GM23338 (cell line): ENCODE data around the gene JAKMIP1. TPM values are rescaled to one million over a fixed set of nuclear protein-coding genes. Genes with fewer than 3 reads are reported as not detected.

Experiments
- ATAC-seq: fragments of 200-7000 bp; cut with Tn5 transposase; 3 replicates; pipeline ENCODE4 v1.9.1; 2020
- DNase-seq: peaks from one replicate; pipeline ENCODE4 v3.0.0-alpha.2; 2015; ENCODE audit warnings: low spot score
- H2AFZ ChIP-seq: fragments of 200-600 bp; sonication (generic); 2 replicates; pipeline ENCODE4 v1.8.0; 2016; ENCODE audit warnings: antibody characterized with exemption, mild to moderate bottlenecking, moderate library complexity
- H3F3A ChIP-seq: fragments of 200-600 bp; sonication (generic); replicated peaks from 2 replicates; pipeline ENCODE4 v1.8.0; 2017; ENCODE audit warnings: antibody characterized with exemption, mixed run types, low read depth
- H3K27ac ChIP-seq: fragments of 200-600 bp; sonication (generic); 2 replicates; pipeline ENCODE4 v1.6.1; 2016; ENCODE audit warnings: low read depth
- H3K27me3 ChIP-seq: fragments of 200-600 bp; sonication (generic); 2 replicates; pipeline ENCODE4 v1.8.0; 2016; ENCODE audit warnings: mild to moderate bottlenecking, mixed run types, moderate library complexity; ENCODE audit not compliant: insufficient read depth
- H3K36me3 ChIP-seq: fragments of 200-600 bp; sonication (generic); 2 replicates; pipeline ENCODE4 v1.8.0; 2016; ENCODE audit warnings: mild to moderate bottlenecking; ENCODE audit not compliant: insufficient read depth
- H3K4me1 ChIP-seq: fragments of 200-600 bp; sonication (generic); 2 replicates; pipeline ENCODE4 v1.8.0; 2016; ENCODE audit warnings: mild to moderate bottlenecking, moderate library complexity; ENCODE audit not compliant: insufficient read depth
- H3K4me2 ChIP-seq: fragments of 200-600 bp; sonication (generic); 2 replicates; pipeline ENCODE4 v1.7.1; 2017; ENCODE audit warnings: mixed run types
- H3K4me3 ChIP-seq: fragments of 200-600 bp; sonication (generic); 2 replicates; pipeline ENCODE4 v1.6.1; 2016; ENCODE audit warnings: mixed run types
- H3K79me2 ChIP-seq: fragments of 200-600 bp; sonication (generic); replicated peaks from 2 replicates; pipeline ENCODE4 v1.8.0; 2017; ENCODE audit warnings: mild to moderate bottlenecking; ENCODE audit not compliant: insufficient read depth
- H3K9me2 ChIP-seq: fragments of 200-600 bp; sonication (generic); 2 replicates; pipeline ENCODE4 v1.8.0; 2017; ENCODE audit not compliant: insufficient read depth
- H4K20me1 ChIP-seq: fragments of 200-600 bp; sonication (generic); replicated peaks from 2 replicates; pipeline ENCODE4 v1.8.0; 2017; ENCODE audit warnings: mild to moderate bottlenecking; ENCODE audit not compliant: insufficient read depth
- H3K27ac Mint-ChIP-seq: 2 replicates; pipeline ENCODE4 v1.8.0; 2020; ENCODE audit warnings: inconsistent platforms, mild to moderate bottlenecking, moderate library complexity, mixed read lengths
- H3K27me3 Mint-ChIP-seq: 3 replicates; pipeline ENCODE4 v1.8.0; 2022; ENCODE audit warnings: low read depth, mild to moderate bottlenecking, moderate library complexity, mixed read lengths, inconsistent platforms; ENCODE audit not compliant: insufficient read depth, poor library complexity
- H3K36me3 Mint-ChIP-seq: 3 replicates; pipeline ENCODE4 v1.8.0; 2021; ENCODE audit warnings: low read depth, mild to moderate bottlenecking, inconsistent platforms, moderate library complexity, mixed read lengths
- H3K4me1 Mint-ChIP-seq: 3 replicates; pipeline ENCODE4 v1.8.0; 2020; ENCODE audit warnings: mild to moderate bottlenecking, inconsistent platforms, mixed read lengths
- H3K4me3 Mint-ChIP-seq: 3 replicates; pipeline ENCODE4 v1.8.0; 2021; ENCODE audit warnings: moderate library complexity, mild to moderate bottlenecking, inconsistent platforms, mixed read lengths
- H3K9me3 Mint-ChIP-seq: 3 replicates; pipeline ENCODE4 v1.8.0; 2020; ENCODE audit warnings: moderate library complexity, mild to moderate bottlenecking, inconsistent platforms, mixed read lengths
- CREB1 ChIP-seq: fragments of 250-450 bp; sonication (Bioruptor Pico); IDR thresholded peaks from 2 replicates; pipeline ENCODE4 v1.5.0; 2020; ENCODE audit warnings: low read depth, mild to moderate bottlenecking, moderate library complexity
- CTCF ChIP-seq, 2 experiments: fragments of 200-600 bp in 1 of 2; sonication (generic) in 1 of 2; conservative IDR thresholded peaks; 2 replicates each; pipeline versions ENCODE4 v1.5.1 to v1.6.1; 2016 to 2017; ENCODE audit warnings: antibody characterized with exemption in 2 of 2, low read depth in 2 of 2, mild to moderate bottlenecking in 2 of 2, moderate library complexity in 1 of 2
- EZH2 ChIP-seq: fragments of 200-600 bp; sonication (generic); IDR thresholded peaks from one replicate; pipeline ENCODE4 v1.8.0; 2017; ENCODE audit warnings: antibody characterized with exemption, mild to moderate bottlenecking, low read depth; ENCODE audit not compliant: unreplicated experiment
- EZH2phosphoT487 ChIP-seq: fragments of 200-600 bp; sonication (generic); IDR thresholded peaks from one replicate; pipeline ENCODE4 v1.8.1; 2018; ENCODE audit warnings: antibody characterized with exemption; ENCODE audit not compliant: unreplicated experiment
- JUNB ChIP-seq: IDR thresholded peaks from one replicate; pipeline ENCODE4 v1.6.1; 2016; ENCODE audit warnings: antibody characterized with exemption; ENCODE audit not compliant: unreplicated experiment
- NANOG ChIP-seq: IDR thresholded peaks from 2 replicates; pipeline ENCODE4 v1.6.1; 2016; ENCODE audit warnings: antibody characterized with exemption, borderline replicate concordance
- POLR2AphosphoS5 ChIP-seq: IDR thresholded peaks from 2 replicates; pipeline ENCODE4 v1.6.1; 2016; ENCODE audit warnings: antibody characterized with exemption, low read depth
- STAT1 ChIP-seq: IDR thresholded peaks from one replicate; pipeline ENCODE4 v1.6.1; 2016; ENCODE audit warnings: antibody characterized with exemption; ENCODE audit not compliant: unreplicated experiment
- ZNF114 ChIP-seq: fragments of 250-450 bp; sonication (Bioruptor Pico); IDR thresholded peaks from 2 replicates; pipeline ENCODE4 v1.5.0; 2020; ENCODE audit warnings: mild to moderate bottlenecking, moderate library complexity
- ZNF331 ChIP-seq: fragments of 250-450 bp; sonication (Bioruptor Pico); IDR thresholded peaks from 2 replicates; pipeline ENCODE4 v1.5.0; 2020; ENCODE audit warnings: low read depth, mild to moderate bottlenecking, moderate library complexity
- polyA plus RNA-seq: library from polyadenylated mRNA; unstranded; fragments of >200 nt; fragmentation: Nextera tagmentation; extraction: Ambion mirVana; gene quantifications from 2 replicates; pipeline ENCODE4 v1.2.1, GENCODE V29; 2016
- total RNA-seq: library from RNA; depleted of rRNA; stranded (reverse); fragments of >200 nt; shearing (Covaris generic); gene quantifications from 2 replicates; pipeline ENCODE4 v1.2.3, GENCODE V29; 2014
- TF ChIP-seq, protein P1 (sequence below): IDR thresholded peaks from one replicate; pipeline ENCODE4 v1.6.1; 2018; ENCODE audit warnings: antibody characterized with exemption; ENCODE audit not compliant: unreplicated experiment
- TF ChIP-seq, protein P2 (sequence below): IDR thresholded peaks from 2 replicates; pipeline ENCODE4 v1.6.1; 2016; ENCODE audit warnings: antibody characterized with exemption

The JAKMIP1 gene
- total and polyA plus RNA-seq, 2 experiments from 2014 or later = 4.6 to 5.1 TPM

- TF ChIP-seq EZH2 (no peak), JUNB (no peak), ZNF331 (CRISPR knock-in tag) (no peak), POLR2AphosphoS5 (no peak), EZH2phosphoT487 (no peak), ZNF114 (no peak)
- TF ChIP-seq, protein P1, sequence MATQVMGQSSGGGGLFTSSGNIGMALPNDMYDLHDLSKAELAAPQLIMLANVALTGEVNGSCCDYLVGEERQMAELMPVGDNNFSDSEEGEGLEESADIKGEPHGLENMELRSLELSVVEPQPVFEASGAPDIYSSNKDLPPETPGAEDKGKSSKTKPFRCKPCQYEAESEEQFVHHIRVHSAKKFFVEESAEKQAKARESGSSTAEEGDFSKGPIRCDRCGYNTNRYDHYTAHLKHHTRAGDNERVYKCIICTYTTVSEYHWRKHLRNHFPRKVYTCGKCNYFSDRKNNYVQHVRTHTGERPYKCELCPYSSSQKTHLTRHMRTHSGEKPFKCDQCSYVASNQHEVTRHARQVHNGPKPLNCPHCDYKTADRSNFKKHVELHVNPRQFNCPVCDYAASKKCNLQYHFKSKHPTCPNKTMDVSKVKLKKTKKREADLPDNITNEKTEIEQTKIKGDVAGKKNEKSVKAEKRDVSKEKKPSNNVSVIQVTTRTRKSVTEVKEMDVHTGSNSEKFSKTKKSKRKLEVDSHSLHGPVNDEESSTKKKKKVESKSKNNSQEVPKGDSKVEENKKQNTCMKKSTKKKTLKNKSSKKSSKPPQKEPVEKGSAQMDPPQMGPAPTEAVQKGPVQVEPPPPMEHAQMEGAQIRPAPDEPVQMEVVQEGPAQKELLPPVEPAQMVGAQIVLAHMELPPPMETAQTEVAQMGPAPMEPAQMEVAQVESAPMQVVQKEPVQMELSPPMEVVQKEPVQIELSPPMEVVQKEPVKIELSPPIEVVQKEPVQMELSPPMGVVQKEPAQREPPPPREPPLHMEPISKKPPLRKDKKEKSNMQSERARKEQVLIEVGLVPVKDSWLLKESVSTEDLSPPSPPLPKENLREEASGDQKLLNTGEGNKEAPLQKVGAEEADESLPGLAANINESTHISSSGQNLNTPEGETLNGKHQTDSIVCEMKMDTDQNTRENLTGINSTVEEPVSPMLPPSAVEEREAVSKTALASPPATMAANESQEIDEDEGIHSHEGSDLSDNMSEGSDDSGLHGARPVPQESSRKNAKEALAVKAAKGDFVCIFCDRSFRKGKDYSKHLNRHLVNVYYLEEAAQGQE = no peak
- TF ChIP-seq, protein P2, sequence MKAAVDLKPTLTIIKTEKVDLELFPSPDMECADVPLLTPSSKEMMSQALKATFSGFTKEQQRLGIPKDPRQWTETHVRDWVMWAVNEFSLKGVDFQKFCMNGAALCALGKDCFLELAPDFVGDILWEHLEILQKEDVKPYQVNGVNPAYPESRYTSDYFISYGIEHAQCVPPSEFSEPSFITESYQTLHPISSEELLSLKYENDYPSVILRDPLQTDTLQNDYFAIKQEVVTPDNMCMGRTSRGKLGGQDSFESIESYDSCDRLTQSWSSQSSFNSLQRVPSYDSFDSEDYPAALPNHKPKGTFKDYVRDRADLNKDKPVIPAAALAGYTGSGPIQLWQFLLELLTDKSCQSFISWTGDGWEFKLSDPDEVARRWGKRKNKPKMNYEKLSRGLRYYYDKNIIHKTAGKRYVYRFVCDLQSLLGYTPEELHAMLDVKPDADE = no peak
These were observed 178.3 kb downstream of the JAKMIP1 start (continued) for GRCh38 chr4:6021831-6022606.

GRCh38 chr4:6020613-6021012 lies 179.7 kb downstream of the JAKMIP1 start:
- Mint-ChIP-seq H3K27me3 (peaks cover 4% of the 10 kb centered on the region), H3K36me3 (no peaks in the 10 kb centered on the region; the same call in 2 of the 3 replicates), H3K4me3 (no peak overlapping the region; the same call in 2 of the 3 replicates), H3K9me3 (no peaks in the 10 kb centered on the region), H3K4me1 (peaks cover 23% of the 10 kb centered on the region), H3K27ac (no peak overlapping the region)
- Histone ChIP-seq H3K27me3 (no peaks in the 10 kb centered on the region), H3K4me1 (no peaks in the 10 kb centered on the region), H3K4me3 (no peak overlapping the region), H3K79me2 (no peaks in the 10 kb centered on the region), H3F3A (0 out of 2 replicates have a peak, but pooled peaks cover 4% of the 10 kb centered on the region), H3K36me3 (no peaks in the 10 kb centered on the region), H4K20me1 (no peaks in the 10 kb centered on the region), H3K9me2 (no peaks in the 10 kb centered on the region), H3K27ac (no peak overlapping the region), H2AFZ (no peak overlapping the region), H3K4me2 (no peak overlapping the region)
- no peak for TF ChIP-seq CTCF (conservative IDR thresholded peaks at IDR 0.05; ENCODE audit: low read depth in 2 of 2)
- TF ChIP-seq CREB1 (CRISPR knock-in tag) = no peak
- TF ChIP-seq ZNF114 = no peak
- TF ChIP-seq, protein P1 = no peak
- no peak for TF ChIP-seq EZH2
- TF ChIP-seq STAT1 = no peak
- TF ChIP-seq NANOG = no peak
- DNase-seq (no peak), ATAC-seq (no peak)
